ENCODE data around the gene INCA1.

- TF ChIP-seq POLR2AphosphoS5 (IDR thresholded peaks at IDR 0.05), result no peak
- TF ChIP-seq POLR2A (IDR thresholded peaks at IDR 0.05), result no peak
- no peak for TF ChIP-seq CTCF (IDR thresholded peaks at IDR 0.05)
Observed at GRCh38 chr17:4960279-4960922, 36.9 kb downstream of the INCA1 start.

Measured in upper lobe of left lung (tissue), 4 donors.